Erythroblast (primary cell): Measurements from ENCODE around the gene NWD2.
"Not testable (repeated sequence)": the region's sequence is repeated elsewhere in the genome, so short reads cannot be mapped to it uniquely, and the experiment has no call there.

ENCODE experiments used
- DNase-seq, 2 experiments: peaks; one replicate each; lab custom pipeline; 2025; lab: John Stamatoyannopoulos, UW
- GATA1 ChIP-seq: IDR thresholded peaks from 2 replicates; pipeline ENCODE4 v1.6.1; 2011; ENCODE audit warnings: low read depth, mild to moderate bottlenecking, control low read depth, low read length, moderate library complexity
- POLR2A ChIP-seq: IDR thresholded peaks from 2 replicates; pipeline ENCODE4 v1.6.1; 2011; ENCODE audit warnings: mild to moderate bottlenecking, low read length

NWD2 gene

GRCh38 chr4:37392521-37393255 lies 148.1 kb downstream of the NWD2 start:
- no peak for DNase-seq
- TF ChIP-seq GATA1 (no peak), POLR2A (no peak)

- no peak for DNase-seq
- TF ChIP-seq POLR2A = no peak
- TF ChIP-seq GATA1 = no peak
Observed at GRCh38 chr4:37393321-37393720, 148.8 kb downstream of the NWD2 start.

GRCh38 chr4:37393889-37394288 lies 149.3 kb downstream of the NWD2 start:
- DNase-seq = no peak
- TF ChIP-seq GATA1 (no peak), POLR2A (no peak)

GRCh38 chr4:37397505-37397904 lies 153.0 kb downstream of the NWD2 start:
- DNase-seq = no peak
- no peak for TF ChIP-seq POLR2A
- no peak for TF ChIP-seq GATA1

- no peak for DNase-seq
- no peak for TF ChIP-seq POLR2A
- no peak for TF ChIP-seq GATA1
Observed at GRCh38 chr4:37400241-37400881, 155.8 kb downstream of the NWD2 start.

- DNase-seq = not testable (repeated sequence)
Observed at GRCh38 chr4:37407938-37408826, 163.6 kb downstream of the NWD2 start.

- not testable (repeated sequence) for DNase-seq
Observed at GRCh38 chr4:37413612-37414011, 169.1 kb downstream of the NWD2 start.

- no peak for TF ChIP-seq GATA1
- DNase-seq = no peak
Observed at GRCh38 chr4:37415845-37416369, 171.4 kb downstream of the NWD2 start.

GRCh38 chr4:37421614-37422013 lies 177.1 kb downstream of the NWD2 start:
- DNase-seq = no peak
- TF ChIP-seq POLR2A (no peak), GATA1 (no peak)

GRCh38 chr4:37422102-37422501 lies 177.6 kb downstream of the NWD2 start:
- no peak for DNase-seq
- TF ChIP-seq GATA1 = no peak

- TF ChIP-seq POLR2A (no peak), GATA1 (no peak)
- DNase-seq = no peak
Observed at GRCh38 chr4:37422638-37423037, 178.1 kb downstream of the NWD2 start.

GRCh38 chr4:37423310-37423709 lies 178.8 kb downstream of the NWD2 start:
- no peak for TF ChIP-seq GATA1

GRCh38 chr4:37424753-37425152 lies 180.2 kb downstream of the NWD2 start:
- no peak for DNase-seq
- TF ChIP-seq POLR2A (no peak), GATA1 (no peak)

More at GRCh38 chr4:37423310-37423709, 178.8 kb downstream of the NWD2 start:
- DNase-seq = no peak

- no peak for DNase-seq
- TF ChIP-seq GATA1 (no peak), POLR2A (no peak)
Observed at GRCh38 chr4:37425857-37426256, 181.3 kb downstream of the NWD2 start.

GRCh38 chr4:37427193-37427592 lies 182.7 kb downstream of the NWD2 start:
- TF ChIP-seq GATA1 (no peak), POLR2A (no peak)
- no peak for DNase-seq
